HUES6 (cell line): ENCODE data around the gene PALLD.

Experiments used
- H3K27ac ChIP-seq: 2 replicates; pipeline ENCODE4 v1.7.0; 2013; ENCODE audit warnings: low read depth, mild to moderate bottlenecking, low read length, inconsistent platforms
- H3K27me3 ChIP-seq: 2 replicates; pipeline ENCODE4 v1.6.1; 2013; ENCODE audit warnings: low read length; ENCODE audit not compliant: control insufficient read depth, insufficient read depth
- H3K36me3 ChIP-seq: 2 replicates; pipeline ENCODE4 v1.6.1; 2013; ENCODE audit warnings: low read length; ENCODE audit not compliant: control insufficient read depth, insufficient read depth
- H3K4me1 ChIP-seq: 2 replicates; pipeline ENCODE4 v1.6.1; 2013; ENCODE audit warnings: low read length; ENCODE audit not compliant: control insufficient read depth, insufficient read depth
- H3K4me3 ChIP-seq: 2 replicates; pipeline ENCODE4 v1.5.1; 2013; ENCODE audit warnings: low read depth, low read length
- H3K9ac ChIP-seq: one replicate; pipeline ENCODE4 v1.6.1; 2013; ENCODE audit warnings: mild to moderate bottlenecking, low read length
- H3K9me3 ChIP-seq: 2 replicates; pipeline ENCODE4 v1.6.1; 2013; ENCODE audit warnings: low read depth, low read length; ENCODE audit not compliant: control insufficient read depth, insufficient read depth

The PALLD gene

GRCh38 chr4:168541266-168541953 lies 44.6 kb downstream of the PALLD start:
- Histone ChIP-seq H3K9me3 (no peaks in the 10 kb centered on the region), H3K4me3 (no peak overlapping the region), H3K4me1 (no peaks in the 10 kb centered on the region), H3K36me3 (no peaks in the 10 kb centered on the region), H3K27me3 (no peaks in the 10 kb centered on the region), H3K9ac (no peak overlapping the region), H3K27ac (no peak overlapping the region)

- H3K4me1 ChIP-seq: 0 out of 2 replicates have a peak, but pooled peaks cover 2% of the 10 kb centered on the region
- H3K27me3 ChIP-seq: no peaks in the 10 kb centered on the region
- no peak overlapping the region for H3K27ac ChIP-seq
- H3K9ac ChIP-seq: no peak overlapping the region
- H3K4me3 ChIP-seq: no peak overlapping the region
- no peaks in the 10 kb centered on the region for H3K9me3 ChIP-seq
- no peaks in the 10 kb centered on the region for H3K36me3 ChIP-seq
These were observed 52.3 kb downstream of the PALLD start for GRCh38 chr4:168549143-168549542.

- 0 out of 2 replicates have a peak, but pooled peaks cover 2% of the 10 kb centered on the region for H3K4me1 ChIP-seq
- no peaks in the 10 kb centered on the region for H3K27me3 ChIP-seq
- no peaks in the 10 kb centered on the region for H3K36me3 ChIP-seq
- H3K27ac ChIP-seq: no peak overlapping the region
- no peaks in the 10 kb centered on the region for H3K9me3 ChIP-seq
- no peak overlapping the region for H3K9ac ChIP-seq
- no peak overlapping the region for H3K4me3 ChIP-seq
These were observed 53.4 kb downstream of the PALLD start for GRCh38 chr4:168550064-168550766.

GRCh38 chr4:168551211-168551610 lies 54.4 kb downstream of the PALLD start:
- 0 out of 2 replicates have a peak, but pooled peaks cover 2% of the 10 kb centered on the region for H3K4me1 ChIP-seq
- no peaks in the 10 kb centered on the region for H3K27me3 ChIP-seq
- H3K27ac ChIP-seq: no peak overlapping the region
- no peaks in the 10 kb centered on the region for H3K9me3 ChIP-seq
- no peak overlapping the region for H3K4me3 ChIP-seq
- no peaks in the 10 kb centered on the region for H3K36me3 ChIP-seq
- H3K9ac ChIP-seq: no peak overlapping the region

- Histone ChIP-seq H3K4me1 (0 out of 2 replicates have a peak, but pooled peaks cover 2% of the 10 kb centered on the region), H3K9ac (no peak overlapping the region), H3K27ac (no peak overlapping the region), H3K4me3 (no peak overlapping the region), H3K9me3 (no peaks in the 10 kb centered on the region), H3K27me3 (no peaks in the 10 kb centered on the region), H3K36me3 (no peaks in the 10 kb centered on the region)
These were observed 55.3 kb downstream of the PALLD start for GRCh38 chr4:168551945-168552695.

GRCh38 chr4:168553714-168554370 lies 57.0 kb downstream of the PALLD start:
- no peaks in the 10 kb centered on the region for H3K27me3 ChIP-seq
- H3K4me1 ChIP-seq: peaks cover 15% of the 10 kb centered on the region
- no peaks in the 10 kb centered on the region for H3K36me3 ChIP-seq
- no peak overlapping the region for H3K27ac ChIP-seq
- H3K9me3 ChIP-seq: no peaks in the 10 kb centered on the region
- no peak overlapping the region for H3K9ac ChIP-seq
- H3K4me3 ChIP-seq: no peak overlapping the region

- no peak overlapping the region for H3K4me3 ChIP-seq
- no peaks in the 10 kb centered on the region for H3K36me3 ChIP-seq
- H3K27me3 ChIP-seq: no peaks in the 10 kb centered on the region
- no peak overlapping the region for H3K9ac ChIP-seq
- no peak overlapping the region for H3K27ac ChIP-seq
- H3K9me3 ChIP-seq: no peaks in the 10 kb centered on the region
- H3K4me1 ChIP-seq: peaks cover 18% of the 10 kb centered on the region
These were observed 58.6 kb downstream of the PALLD start for GRCh38 chr4:168555437-168555836.

- H3K4me3 ChIP-seq: no peak overlapping the region
- H3K27ac ChIP-seq: no peak overlapping the region
- no peaks in the 10 kb centered on the region for H3K27me3 ChIP-seq
- peaks cover 18% of the 10 kb centered on the region for H3K4me1 ChIP-seq
- H3K9ac ChIP-seq: no peak overlapping the region
- no peaks in the 10 kb centered on the region for H3K9me3 ChIP-seq
- H3K36me3 ChIP-seq: no peaks in the 10 kb centered on the region
These were observed 60.8 kb downstream of the PALLD start for GRCh38 chr4:168557658-168558057.

GRCh38 chr4:168558599-168558998 lies 61.7 kb downstream of the PALLD start:
- H3K27me3 ChIP-seq: no peaks in the 10 kb centered on the region
- no peak overlapping the region for H3K27ac ChIP-seq
- H3K9ac ChIP-seq: no peak overlapping the region
- H3K4me1 ChIP-seq: peaks cover 18% of the 10 kb centered on the region
- H3K4me3 ChIP-seq: no peak overlapping the region
- no peaks in the 10 kb centered on the region for H3K36me3 ChIP-seq
- H3K9me3 ChIP-seq: no peaks in the 10 kb centered on the region

GRCh38 chr4:168560184-168561180 lies 63.6 kb downstream of the PALLD start:
- Histone ChIP-seq H3K36me3 (no peaks in the 10 kb centered on the region), H3K9me3 (no peaks in the 10 kb centered on the region), H3K27me3 (no peaks in the 10 kb centered on the region), H3K4me3 (no peak overlapping the region), H3K9ac (no peak overlapping the region), H3K4me1 (peaks cover 24% of the 10 kb centered on the region), H3K27ac (no peak overlapping the region)
